K562 (cell line): ENCODE data around the gene BPI. TPM values are rescaled to one million over a fixed set of nuclear protein-coding genes. Genes with fewer than 3 reads are reported as not detected.

Experiments
- BMI1 ChIP-seq: fragments of 150-350 bp; IDR thresholded peaks from 2 replicates; pipeline ENCODE4 v1.6.1; 2014; ENCODE audit warnings: low read length
- BRCA1 ChIP-seq, 2 experiments: fragments of 450-650 bp in 1 of 2; sonication (generic) in 1 of 2; formaldehyde crosslinking in 1 of 2; IDR thresholded peaks; 2 replicates each; pipeline versions ENCODE4 v1.5.0 to v1.6.1; 2017 to 2020; ENCODE audit warnings: mild to moderate bottlenecking in 1 of 2, missing genetic modification reagents in 1 of 2
- HDAC3 ChIP-seq: fragments of 450-650 bp; IDR thresholded peaks from 2 replicates; pipeline ENCODE4 v1.6.1; 2018; ENCODE audit warnings: borderline replicate concordance, mild to moderate bottlenecking, moderate library complexity; ENCODE audit not compliant: partially characterized antibody
- JUND ChIP-seq, 2 experiments: IDR thresholded peaks; 2 replicates in 1 of 2; 3 replicates in 1 of 2; pipeline ENCODE4 v1.6.1; 2011; ENCODE audit warnings: borderline replicate concordance in 2 of 2, low read depth in 2 of 2, low read length in 2 of 2, improper control_type of control experiment in 1 of 2, missing biosample characterization in 1 of 2, missing genetic modification characterization in 1 of 2, missing genetic modification reagents in 1 of 2
- MGA ChIP-seq: fragments of 450-650 bp; IDR thresholded peaks from 2 replicates; pipeline ENCODE4 v1.6.1; 2016; ENCODE audit warnings: mild to moderate bottlenecking, moderate library complexity
- NR4A1 ChIP-seq, 2 experiments: fragments of 250-450 bp in 1 of 2; fragments of 450-650 bp in 1 of 2; sonication (Bioruptor Pico) in 1 of 2; IDR thresholded peaks; 2 replicates each; pipeline versions ENCODE4 v1.4.0 to v1.6.1; 2016 to 2020; ENCODE audit warnings: mild to moderate bottlenecking in 2 of 2, missing compliant biosample characterization in 1 of 2, missing genetic modification characterization in 1 of 2, moderate library complexity in 1 of 2
- SAP30 ChIP-seq: fragments of 200-600 bp; sonication (generic); IDR thresholded peaks from 2 replicates; pipeline ENCODE4 v1.6.1; 2012; ENCODE audit warnings: borderline replicate concordance, low read depth, mild to moderate bottlenecking, moderate library complexity, low read length, control low read depth, inconsistent platforms; ENCODE audit not compliant: insufficient read depth, poor library complexity, severe bottlenecking
- SMAD3 ChIP-seq: fragments of 450-650 bp; formaldehyde crosslinking; conservative IDR thresholded peaks from 2 replicates; pipeline ENCODE4 v1.4.0; 2020; ENCODE audit warnings: mild to moderate bottlenecking
- SMARCB1 ChIP-seq: IDR thresholded peaks from 2 replicates; pipeline ENCODE4 v1.6.1; 2011; ENCODE audit warnings: improper control_type of control experiment, low read depth; ENCODE audit not compliant: insufficient read length
- TCF7L2 ChIP-seq: fragments of 150-350 bp; IDR thresholded peaks from 2 replicates; pipeline ENCODE4 v1.6.1; 2016; ENCODE audit warnings: low read depth, mild to moderate bottlenecking, low read length, moderate library complexity
- THAP7 ChIP-seq: fragments of 250-450 bp; sonication (Bioruptor Pico); IDR thresholded peaks from 2 replicates; pipeline ENCODE4 v1.5.0; 2021
- ZKSCAN3 ChIP-seq: fragments of 250-450 bp; sonication (Bioruptor Pico); IDR thresholded peaks from 2 replicates; pipeline ENCODE4 v1.4.0; 2020
- ZNF143 ChIP-seq: sonication (generic); formaldehyde crosslinking; IDR thresholded peaks from 2 replicates; pipeline ENCODE4 v1.9.0; 2022; ENCODE audit warnings: mild to moderate bottlenecking, missing genetic modification reagents
- ZNF217 ChIP-seq: sonication (generic); formaldehyde crosslinking; IDR thresholded peaks from 2 replicates; pipeline ENCODE4 v1.8.0; 2022; ENCODE audit warnings: mild to moderate bottlenecking, missing genetic modification reagents
- polyA plus RNA-seq, 8 experiments: library from polyadenylated mRNA; depleted of rRNA in 4 of 8; stranded (reverse) in 5 of 8; unstranded in 3 of 8; fragments of >200 nt; fragmentation: Nextera tagmentation in 2 of 8; fragmentation: Illumina TruSeq in 1 of 8; extraction: Ambion mirVana in 2 of 8; extraction: Trizol in 1 of 8; gene quantifications; 2 replicates each; pipeline versions ENCODE4 v1.2.1 to v1.2.3, GENCODE V29; 2011 to 2014; ENCODE audit warnings: inconsistent platforms in 1 of 8, missing spikeins in 1 of 8
- total RNA-seq, 7 experiments: library from RNA; depleted of rRNA in 6 of 7; stranded (reverse); fragments of >200 nt in 6 of 7; fragmentation: Illumina TruSeq in 2 of 7; extraction: Trizol in 2 of 7; gene quantifications; 2 replicates each; pipeline versions ENCODE4 v1.2.1 to v1.2.3, GENCODE V29; 2011 to 2021; ENCODE audit warnings: low replicate concordance in 1 of 7

BPI gene
- total and polyA plus RNA-seq, 9 of the 15 experiments (the other 6 are each of a cell fraction or from before 2014, with no cell fraction given): not detected

- TF ChIP-seq NR4A1 (CRISPR knock-in tag; IDR thresholded peaks at IDR 0.05): no peak
- TF ChIP-seq NR4A1 (tag; IDR thresholded peaks at IDR 0.05): peak; percentile 91
- no peak for TF ChIP-seq BRCA1 (IDR thresholded peaks at IDR 0.05)
- TF ChIP-seq BRCA1 (CRISPR knock-in tag; IDR thresholded peaks at IDR 0.05): no peak
- TF ChIP-seq TCF7L2: no peak
- TF ChIP-seq BMI1: no peak
- no peak for TF ChIP-seq ZKSCAN3 (CRISPR knock-in tag)
- no peak for TF ChIP-seq ZNF143 (CRISPR knock-in tag)
- no peak for TF ChIP-seq ZNF217
- no peak for TF ChIP-seq SAP30
- TF ChIP-seq MGA: no peak
- TF ChIP-seq SMARCB1: no peak
- TF ChIP-seq SMAD3 (CRISPR knock-in tag): no peak
- TF ChIP-seq JUND (IDR thresholded peaks at IDR 0.05; ENCODE audit: borderline replicate concordance, low read depth, low read length): peak; percentile 27; the same call in 1 of the 2 replicates
- peak; percentile 61; the same call in 2 of the 3 replicates for TF ChIP-seq JUND (tag; IDR thresholded peaks at IDR 0.05; ENCODE audit: borderline replicate concordance, low read depth, low read length)
- no peak for TF ChIP-seq HDAC3
- no peak for TF ChIP-seq THAP7 (CRISPR knock-in tag)
Measured at GRCh38 chr20:38357653-38358207, 53.8 kb downstream of the BPI start (continued).
